Measurements from ENCODE around the gene ABCC2.
"Not testable (repeated sequence)": the region's sequence is repeated elsewhere in the genome, so short reads cannot be mapped to it uniquely, and the experiment has no call there.

Gene ABCC2

GRCh38 chr10:99894613-99895012 lies 112.2 kb downstream of the ABCC2 start:
- TF ChIP-seq CTCF (IDR thresholded peaks at IDR 0.05): no peak
- H3K27ac ChIP-seq: no peak overlapping the region
- no peak for DNase-seq (ENCODE audit: low spot score)
- H3K4me3 ChIP-seq: no peak overlapping the region

- not testable (repeated sequence) for DNase-seq (ENCODE audit: low spot score); H3K4me3 ChIP-seq; H3K27ac ChIP-seq
Measured at GRCh38 chr10:99895066-99895465, 112.6 kb downstream of the ABCC2 start.

- TF ChIP-seq CTCF (IDR thresholded peaks at IDR 0.05): no peak
- DNase-seq (ENCODE audit: low spot score): no peak
- no peak overlapping the region for H3K27ac ChIP-seq
- H3K4me3 ChIP-seq: no peak overlapping the region
Measured at GRCh38 chr10:99895867-99896266, 113.4 kb downstream of the ABCC2 start.

All from coronary artery (tissue), 2 donors.